WTC11 (cell line): ENCODE results near the gene ABCA1. TPM values are rescaled to one million over a fixed set of nuclear protein-coding genes. Genes with fewer than 3 reads are reported as not detected.
A peak's percentile ranks its signal among the peaks of the same experiment; 100 is the strongest.

Experiments used
- ARID4B ChIP-seq: sonication (generic); formaldehyde crosslinking; IDR thresholded peaks from 2 replicates; pipeline ENCODE4 v1.8.0; 2023; ENCODE audit warnings: missing genetic modification reagents, mild to moderate bottlenecking, borderline replicate concordance
- ATF6 ChIP-seq: sonication (generic); formaldehyde crosslinking; IDR thresholded peaks from 2 replicates; pipeline ENCODE4 v1.8.1; 2023; ENCODE audit warnings: mild to moderate bottlenecking, missing genetic modification reagents
- CDX4 ChIP-seq: fragments of 250-450 bp; sonication (Bioruptor Pico); IDR thresholded peaks from 2 replicates; pipeline ENCODE4 v1.9.0; 2021; ENCODE audit warnings: moderate library complexity, mild to moderate bottlenecking, inconsistent platforms, borderline replicate concordance
- CREM ChIP-seq: sonication (generic); formaldehyde crosslinking; IDR thresholded peaks from 2 replicates; pipeline ENCODE4 v1.8.1; 2022; ENCODE audit warnings: mild to moderate bottlenecking, missing genetic modification reagents, moderate library complexity
- CTCF ChIP-seq: fragments of 200-600 bp; IDR thresholded peaks from 2 replicates; pipeline ENCODE4 v1.8.0; 2022; ENCODE audit warnings: antibody characterized with exemption
- ESRRA ChIP-seq: sonication (generic); formaldehyde crosslinking; IDR thresholded peaks from 2 replicates; pipeline ENCODE4 v1.8.1; 2022; ENCODE audit warnings: mild to moderate bottlenecking, missing genetic modification reagents, borderline replicate concordance
- ETV6 ChIP-seq: sonication (generic); formaldehyde crosslinking; IDR thresholded peaks from 2 replicates; pipeline ENCODE4 v1.8.1; 2022; ENCODE audit warnings: mild to moderate bottlenecking, missing genetic modification reagents
- FOXK1 ChIP-seq: sonication (generic); formaldehyde crosslinking; IDR thresholded peaks from 2 replicates; pipeline ENCODE4 v1.8.0; 2022; ENCODE audit warnings: mild to moderate bottlenecking, moderate library complexity, missing genetic modification reagents
- FOXP1 ChIP-seq: sonication (generic); formaldehyde crosslinking; IDR thresholded peaks from 2 replicates; pipeline ENCODE4 v1.8.0; 2022; ENCODE audit warnings: missing genetic modification reagents, mild to moderate bottlenecking, moderate library complexity, borderline replicate concordance
- HMGA2 ChIP-seq: fragments of 250-450 bp; sonication (Bioruptor Pico); IDR thresholded peaks from 2 replicates; pipeline ENCODE4 v1.4.0; 2021; ENCODE audit warnings: mild to moderate bottlenecking, moderate library complexity
- HMGXB4 ChIP-seq: sonication (generic); formaldehyde crosslinking; IDR thresholded peaks from 2 replicates; pipeline ENCODE4 v1.8.1; 2023; ENCODE audit warnings: mild to moderate bottlenecking, moderate library complexity, missing genetic modification reagents
- IRF2 ChIP-seq: sonication (generic); formaldehyde crosslinking; IDR thresholded peaks from 2 replicates; pipeline ENCODE4 v1.8.0; 2022; ENCODE audit warnings: low read depth, missing genetic modification reagents, borderline replicate concordance
- JUN ChIP-seq: sonication (generic); formaldehyde crosslinking; IDR thresholded peaks from 2 replicates; pipeline ENCODE4 v1.8.0; 2023; ENCODE audit warnings: mild to moderate bottlenecking, missing genetic modification reagents
- MAX ChIP-seq: sonication (generic); formaldehyde crosslinking; IDR thresholded peaks from 2 replicates; pipeline ENCODE4 v1.8.0; 2022; ENCODE audit warnings: mild to moderate bottlenecking, missing genetic modification reagents
- NFATC4 ChIP-seq: fragments of 250-450 bp; sonication (Bioruptor Pico); IDR thresholded peaks from 2 replicates; pipeline ENCODE4 v1.9.0; 2021; ENCODE audit warnings: mild to moderate bottlenecking
- NR1H2 ChIP-seq: sonication (generic); formaldehyde crosslinking; IDR thresholded peaks from 2 replicates; pipeline ENCODE4 v1.9.0; 2021; ENCODE audit warnings: mild to moderate bottlenecking, moderate library complexity, missing genetic modification reagents
- OVOL2 ChIP-seq: fragments of 250-450 bp; sonication (Bioruptor Pico); IDR thresholded peaks from 2 replicates; pipeline ENCODE4 v1.9.0; 2021; ENCODE audit warnings: mild to moderate bottlenecking, borderline replicate concordance
- RELA ChIP-seq: sonication (generic); formaldehyde crosslinking; IDR thresholded peaks from 2 replicates; pipeline ENCODE4 v1.8.1; 2022; ENCODE audit warnings: missing genetic modification reagents, mild to moderate bottlenecking, borderline replicate concordance
- RORB ChIP-seq: fragments of 250-450 bp; sonication (Bioruptor Pico); IDR thresholded peaks from 2 replicates; pipeline ENCODE4 v1.9.0; 2021; ENCODE audit warnings: mild to moderate bottlenecking
- TCF7 ChIP-seq: sonication (generic); formaldehyde crosslinking; IDR thresholded peaks from 2 replicates; pipeline ENCODE4 v1.8.0; 2022; ENCODE audit warnings: mild to moderate bottlenecking, low read depth, missing genetic modification reagents, moderate library complexity
- TP53 ChIP-seq: sonication (generic); formaldehyde crosslinking; IDR thresholded peaks from 2 replicates; pipeline ENCODE4 v1.8.1; 2023; ENCODE audit warnings: mild to moderate bottlenecking, missing genetic modification reagents
- USF1 ChIP-seq: sonication (generic); formaldehyde crosslinking; IDR thresholded peaks from 2 replicates; pipeline ENCODE4 v1.8.0; 2022; ENCODE audit warnings: mild to moderate bottlenecking, missing genetic modification reagents
- ZMAT4 ChIP-seq: fragments of 250-450 bp; sonication (Bioruptor Pico); IDR thresholded peaks from 2 replicates; pipeline ENCODE4 v1.9.0; 2021; ENCODE audit warnings: mild to moderate bottlenecking
- ZNF138 ChIP-seq: sonication (generic); formaldehyde crosslinking; conservative IDR thresholded peaks from 2 replicates; pipeline ENCODE4 v1.8.1; 2022; ENCODE audit warnings: mild to moderate bottlenecking, moderate library complexity, missing genetic modification reagents
- ZNF263 ChIP-seq: sonication (generic); formaldehyde crosslinking; IDR thresholded peaks from 2 replicates; pipeline ENCODE4 v1.8.1; 2022; ENCODE audit warnings: low read depth, mild to moderate bottlenecking, moderate library complexity, missing genetic modification reagents
- ZNF416 ChIP-seq: fragments of 250-450 bp; sonication (Bioruptor Pico); IDR thresholded peaks from 2 replicates; pipeline ENCODE4 v1.9.0; 2021; ENCODE audit warnings: mild to moderate bottlenecking, inconsistent platforms
- ZNF423 ChIP-seq: fragments of 250-450 bp; sonication (Bioruptor Pico); IDR thresholded peaks from 2 replicates; pipeline ENCODE4 v2.1.2; 2022; ENCODE audit warnings: mild to moderate bottlenecking, moderate library complexity
- ZNF671 ChIP-seq: fragments of 250-450 bp; sonication (Bioruptor Pico); IDR thresholded peaks from 2 replicates; pipeline ENCODE4 v1.8.0; 2021; ENCODE audit warnings: mild to moderate bottlenecking
- total RNA-seq: library from RNA; stranded (reverse); gene quantifications from 3 replicates; pipeline ENCODE4 v1.2.3, GENCODE V29; 2021

The ABCA1 gene
- total RNA-seq, 1 experiment from 2014 or later: 7.8 TPM

GRCh38 chr9:104927912-104928740, at the start of gene ABCA1 (continued):
- TF ChIP-seq HMGXB4 (CRISPR knock-in tag) (no peak; the same call in 1 of the 2 replicates), RELA (CRISPR knock-in tag) (no peak), OVOL2 (no peak), CTCF (no peak), ZNF263 (CRISPR knock-in tag) (no peak), USF1 (0 out of 2 replicates have a peak, but pooled peaks have one; percentile 39), ZNF416 (no peak), MAX (CRISPR knock-in tag) (peak; percentile 81), ATF6 (CRISPR knock-in tag) (no peak), CREM (CRISPR knock-in tag) (no peak), ETV6 (CRISPR knock-in tag) (no peak), RORB (CRISPR knock-in tag) (no peak), IRF2 (CRISPR knock-in tag) (no peak), ZNF138 (CRISPR knock-in tag) (no peak), ZNF671 (no peak), JUN (no peak), NFATC4 (CRISPR knock-in tag) (no peak), ARID4B (CRISPR knock-in tag) (peak; percentile 91; the same call in 1 of the 2 replicates), NR1H2 (CRISPR knock-in tag) (no peak), FOXP1 (CRISPR knock-in tag) (no peak; the same call in 1 of the 2 replicates), ZMAT4 (CRISPR knock-in tag) (no peak), CDX4 (CRISPR knock-in tag) (no peak), TP53 (no peak), FOXK1 (CRISPR knock-in tag) (peak; percentile 98), ESRRA (CRISPR knock-in tag) (no peak), ZNF423 (CRISPR knock-in tag) (no peak), TCF7 (CRISPR knock-in tag) (no peak), HMGA2 (CRISPR knock-in tag) (no peak)
